Measurements from ENCODE around the gene SAA1.
"Not testable (repeated sequence)": the region's sequence is repeated elsewhere in the genome, so short reads cannot be mapped to it uniquely, and the experiment has no call there.

SAA1 gene

GRCh38 chr11:18261721-18262120, 4.3 kb upstream of the SAA1 start:
- no peak for DNase-seq

- not testable (repeated sequence) for DNase-seq
Measured at GRCh38 chr11:18262681-18263350, 3.2 kb upstream of the SAA1 start.

- DNase-seq, result no peak
Measured at GRCh38 chr11:18264035-18264434, 2.0 kb upstream of the SAA1 start.

GRCh38 chr11:18264677-18265555, 1.1 kb upstream of the SAA1 start:
- no peak for DNase-seq

GRCh38 chr11:18267335-18268133, 1.5 kb downstream of the SAA1 start:
- DNase-seq, result not testable (repeated sequence)

- not testable (repeated sequence) for DNase-seq
Measured at GRCh38 chr11:18269252-18269651, 3.2 kb downstream of the SAA1 start.

GRCh38 chr11:18270102-18270501, 4.0 kb downstream of the SAA1 start:
- DNase-seq, result no peak

GRCh38 chr11:18271206-18271605, 5.1 kb downstream of the SAA1 start:
- DNase-seq, result no peak

- DNase-seq, result no peak
Measured at GRCh38 chr11:18277565-18278271, 11.7 kb downstream of the SAA1 start.

- no peak for DNase-seq
Measured at GRCh38 chr11:18280438-18281045, 14.5 kb downstream of the SAA1 start.

- no peak for DNase-seq
Measured at GRCh38 chr11:18282626-18283025, 16.6 kb downstream of the SAA1 start.

GRCh38 chr11:18285841-18286240, 19.8 kb downstream of the SAA1 start:
- no peak for DNase-seq

GRCh38 chr11:18288911-18289310, 22.8 kb downstream of the SAA1 start:
- DNase-seq, result no peak

GRCh38 chr11:18294862-18295261, 28.8 kb downstream of the SAA1 start:
- DNase-seq, result no peak

- DNase-seq, result no peak
Measured at GRCh38 chr11:18295316-18295715, 29.3 kb downstream of the SAA1 start.

- DNase-seq, result no peak
Measured at GRCh38 chr11:18299721-18300120, 33.7 kb downstream of the SAA1 start.

- no peak for DNase-seq
Measured at GRCh38 chr11:18304745-18305144, 38.7 kb downstream of the SAA1 start.

- DNase-seq, result no peak
Measured at GRCh38 chr11:18307461-18308139, 41.5 kb downstream of the SAA1 start.

GRCh38 chr11:18308242-18308641, 42.2 kb downstream of the SAA1 start:
- no peak for DNase-seq

GRCh38 chr11:18309691-18310090, 43.6 kb downstream of the SAA1 start:
- DNase-seq, result no peak

GRCh38 chr11:18310800-18311340, 44.8 kb downstream of the SAA1 start:
- DNase-seq, result no peak

All from NCI-H1105 treated with DMSO at 0.1 percent for 48 hours (cell line).